Measurements from ENCODE around the gene DDX39A. TPM values are rescaled to one million over a fixed set of nuclear protein-coding genes. Genes with fewer than 3 reads are reported as not detected.

DDX39A gene
- total and polyA plus RNA-seq, 2 of the 8 experiments (the other 6 are each of a cell fraction or from before 2014, with no cell fraction given) = 139 TPM

- TF ChIP-seq CTCF (IDR thresholded peaks at IDR 0.05; ENCODE audit: control extremely low read depth in 1 of 3, insufficient read depth in 1 of 3, low read depth in 1 of 3, low read length in 3 of 3) = peak; percentile 81 to 97 (median 97)
- no peak for TF ChIP-seq KDM1A (IDR thresholded peaks at IDR 0.05; ENCODE audit: borderline replicate concordance, low read length)
- TF ChIP-seq POLR2AphosphoS5 (IDR thresholded peaks at IDR 0.05; ENCODE audit: low read depth, low read length) = peak; percentile 69
- TF ChIP-seq NANOG (IDR thresholded peaks at IDR 0.05; ENCODE audit: insufficient read depth, low read depth, low read length, poor library complexity, severe bottlenecking) = no peak
- 0 out of 2 replicates have a peak, but pooled peaks have one; percentile 34 for TF ChIP-seq GABPA (IDR thresholded peaks at IDR 0.05; ENCODE audit: borderline replicate concordance, insufficient read depth, low read length)
- TF ChIP-seq CBX8 (IDR thresholded peaks at IDR 0.05; ENCODE audit: borderline replicate concordance, low read depth, low read length) = no peak
- TF ChIP-seq CBX5 (IDR thresholded peaks at IDR 0.05; ENCODE audit: low read depth, low read length) = no peak
- TF ChIP-seq TBP (IDR thresholded peaks at IDR 0.05; ENCODE audit: low read depth, low read length) = peak; percentile 11
- no peak for TF ChIP-seq NRF1 (IDR thresholded peaks at IDR 0.05; ENCODE audit: low read depth, low read length)
These were observed 13.1 kb downstream of the DDX39A start (continued) for GRCh38 chr19:14405758-14406644.

All from H1 (cell line).